Measurements from ENCODE around the gene ANKRD53.
"Not testable (repeated sequence)": the region's sequence is repeated elsewhere in the genome, so short reads cannot be mapped to it uniquely, and the experiment has no call there.

The ANKRD53 gene

GRCh38 chr2:71006323-71006722 is 27.9 kb downstream of the ANKRD53 start:
- ChIA-PET CTCF (interaction anchor here (0.9 to 1.9 kb wide), 2 partner anchors 10 to 42 kb away, joined by 3 to 10 read pairs; no protein-coding TSS in a partner anchor), POLR2A (no interaction called here)
- no peak overlapping the region for H3K4me3 ChIP-seq (ENCODE audit: low read depth, low read length)
- no peak for TF ChIP-seq CTCF (IDR thresholded peaks at IDR 0.05; ENCODE audit: insufficient read depth, low read length, missing control alignments)
- DNase-seq (ENCODE audit: low read depth, low spot score), result no peak

- ChIA-PET CTCF (interaction anchor here (0.8 to 1.9 kb wide), 5 partner anchors 11 to 137 kb away, joined by 3 to 10 read pairs (median 3); partner anchors contain the start of gene TEX261), POLR2A (no interaction called here)
- DNase-seq (ENCODE audit: low read depth, low spot score), result no peak
- no peak overlapping the region for H3K4me3 ChIP-seq (ENCODE audit: low read depth, low read length)
- TF ChIP-seq CTCF (IDR thresholded peaks at IDR 0.05; ENCODE audit: insufficient read depth, low read length, missing control alignments), result no peak
Observed at GRCh38 chr2:71006955-71007799, 28.7 kb downstream of the ANKRD53 start.

GRCh38 chr2:71008342-71008741 is 29.9 kb downstream of the ANKRD53 start:
- TF ChIP-seq CTCF (IDR thresholded peaks at IDR 0.05; ENCODE audit: insufficient read depth, low read length, missing control alignments), result no peak
- ChIA-PET CTCF (interaction anchor here (1.2 kb wide), 1 partner anchor 8 kb away, joined by 4 read pairs; no protein-coding TSS in a partner anchor), POLR2A (no interaction called here)
- no peak for DNase-seq (ENCODE audit: low read depth, low spot score)
- H3K4me3 ChIP-seq (ENCODE audit: low read depth, low read length), result no peak overlapping the region

- H3K4me3 ChIP-seq (ENCODE audit: low read depth, low read length); DNase-seq (ENCODE audit: low read depth, low spot score): not testable (repeated sequence)
- CTCF ChIA-PET, result interaction anchor here (3.3 kb wide), 1 partner anchor 10 kb away, joined by 10 read pairs; no protein-coding TSS in a partner anchor
Observed at GRCh38 chr2:71011786-71012185, 33.4 kb downstream of the ANKRD53 start.

GRCh38 chr2:71018625-71019024 is 40.2 kb downstream of the ANKRD53 start:
- POLR2A ChIA-PET, result no interaction called here
- no peak overlapping the region for H3K4me3 ChIP-seq (ENCODE audit: low read depth, low read length)
- DNase-seq (ENCODE audit: low read depth, low spot score), result no peak
- TF ChIP-seq CTCF (IDR thresholded peaks at IDR 0.05; ENCODE audit: insufficient read depth, low read length, missing control alignments), result no peak
- CTCF ChIA-PET, result no interaction called here

More at GRCh38 chr2:71011786-71012185, 33.4 kb downstream of the ANKRD53 start:
- POLR2A ChIA-PET, result not testable (repeated sequence)

- POLR2A ChIA-PET; H3K4me3 ChIP-seq (ENCODE audit: low read depth, low read length); DNase-seq (ENCODE audit: low read depth, low spot score); CTCF ChIA-PET: not testable (repeated sequence)
Observed at GRCh38 chr2:71019989-71020388, 41.6 kb downstream of the ANKRD53 start.

GRCh38 chr2:71021394-71021793 is 43.0 kb downstream of the ANKRD53 start:
- POLR2A ChIA-PET; H3K4me3 ChIP-seq (ENCODE audit: low read depth, low read length); CTCF ChIA-PET; DNase-seq (ENCODE audit: low read depth, low spot score): not testable (repeated sequence)

- H3K4me3 ChIP-seq (ENCODE audit: low read depth, low read length); POLR2A ChIA-PET; DNase-seq (ENCODE audit: low read depth, low spot score): not testable (repeated sequence)
- CTCF ChIA-PET, result interaction anchor here (1.2 kb wide), 2 partner anchors 16 to 21 kb away, joined by 3 read pairs; no protein-coding TSS in a partner anchor
Observed at GRCh38 chr2:71023553-71024243, 45.3 kb downstream of the ANKRD53 start.
